Natural killer cell treated with Interleukin-12 subunit alpha and Interleukin-12 subunit beta and Interleukin-15 and Interleukin-18, amount 100 ng/mL, for 72 hours (primary cell): ENCODE results near the gene C22orf39. TPM values are rescaled to one million over a fixed set of nuclear protein-coding genes. Genes with fewer than 3 reads are reported as not detected.
A peak's percentile ranks its signal among the peaks of the same experiment; 100 is the strongest.

ENCODE experiments used
- ATAC-seq, 2 donors: fragments of 150-1000 bp; cut with Tn5 transposase in 1 of 2; sonication (Bioruptor Pico), chemical (Tn5 transposase) in 1 of 2; 2 replicates each; pipeline ENCODE4 v1.10.0; 2021
- DNase-seq: peaks from one replicate; pipeline ENCODE4 v3.0.0; 2022; ENCODE audit warnings: low spot score
- H3K27ac Mint-ChIP-seq, 2 donors: 1 replicate in 1 of 2; 2 replicates in 1 of 2; pipeline ENCODE4 v1.8.0; 2022; ENCODE audit warnings: mixed read lengths in 2 of 2, mild to moderate bottlenecking in 1 of 2, moderate library complexity in 1 of 2
- H3K27me3 Mint-ChIP-seq, 2 donors: 1 replicate in 1 of 2; 2 replicates in 1 of 2; pipeline ENCODE4 v1.8.0; 2022; ENCODE audit warnings: mixed read lengths in 2 of 2
- H3K36me3 Mint-ChIP-seq: one replicate; pipeline ENCODE4 v1.8.0; 2022; ENCODE audit warnings: mixed read lengths
- H3K4me1 Mint-ChIP-seq, 2 donors: 1 replicate in 1 of 2; 2 replicates in 1 of 2; pipeline ENCODE4 v1.8.0; 2022; ENCODE audit warnings: low read depth in 2 of 2, mixed read lengths in 2 of 2, mild to moderate bottlenecking in 1 of 2
- H3K4me3 Mint-ChIP-seq: one replicate; pipeline ENCODE4 v1.8.0; 2022; ENCODE audit warnings: mixed read lengths
- H3K9me3 Mint-ChIP-seq: 2 replicates; pipeline ENCODE4 v1.8.0; 2022; ENCODE audit warnings: mixed read lengths
- total RNA-seq, 2 donors: library from RNA; stranded (reverse); gene quantifications; one replicate each; pipeline ENCODE4 v1.2.3, GENCODE V29; 2022

Gene C22orf39
- total RNA-seq, 2 donors from 2014 or later, result 27.6 to 36.8 TPM

DNA sequence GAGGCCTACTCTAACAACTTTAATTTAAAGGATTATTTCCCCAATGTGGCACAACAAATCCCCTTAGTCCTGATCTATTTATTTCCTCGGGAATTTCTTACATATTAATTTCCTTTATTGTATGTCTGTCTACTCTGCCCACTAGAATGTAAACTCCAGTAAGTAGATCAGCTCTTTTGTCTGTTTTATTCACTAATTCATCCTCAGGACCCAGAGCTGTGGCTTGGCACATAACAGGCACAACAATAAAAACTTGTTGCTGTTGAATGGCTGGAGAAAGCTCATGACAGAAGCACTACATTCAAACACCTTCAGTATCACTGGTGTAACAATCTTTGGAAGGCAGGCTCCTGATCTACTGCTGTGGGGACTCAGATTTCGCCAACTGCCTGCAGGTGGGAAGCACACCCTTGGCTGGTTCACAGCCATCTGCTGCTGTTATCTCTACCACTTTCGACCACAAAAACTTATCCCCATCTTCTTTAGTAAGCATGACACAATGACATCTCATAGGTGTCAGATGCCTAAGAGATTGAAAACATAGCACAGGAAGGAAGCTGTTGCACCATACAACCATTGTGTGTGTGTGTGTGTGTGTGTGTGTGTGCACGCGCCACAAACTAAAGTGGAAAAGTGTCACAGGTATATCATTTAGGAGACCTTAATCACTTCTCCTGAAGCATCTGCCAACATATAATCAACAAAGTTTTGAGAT lies 27.9 kb downstream of the C22orf39 start:
- Mint-ChIP-seq H3K9me3 (no peaks in the 10 kb centered on the region), H3K36me3 (no peaks in the 10 kb centered on the region), H3K4me1 (peaks cover 75 to 79% of the 10 kb centered on the region in 2 donors), H3K27me3 (no peaks in the 10 kb centered on the region), H3K4me3 (peak overlapping the region; percentile 81), H3K27ac (peak overlapping the region; percentile 91 to 94)
- ATAC-seq (peak; percentile 95 to 96), DNase-seq (peak; percentile 73)

DNA sequence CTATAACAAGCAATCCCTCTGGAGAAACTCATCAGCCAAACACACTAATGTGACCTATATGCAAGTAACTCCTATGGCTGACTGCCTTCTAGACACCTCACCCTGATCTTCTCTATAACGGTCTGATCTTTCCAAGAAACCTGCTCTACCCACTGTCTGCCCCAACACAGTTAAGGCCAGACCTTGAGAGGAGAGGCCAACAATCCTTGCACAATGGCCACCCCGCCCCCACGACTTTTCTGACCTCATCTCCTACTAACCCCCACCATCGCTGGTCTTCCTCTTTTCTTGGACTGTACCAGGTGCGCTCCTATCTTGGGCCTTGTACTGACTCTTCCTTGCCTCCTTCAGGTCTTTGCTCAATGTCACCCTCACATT lies 28.4 kb downstream of the C22orf39 start:
- DNase-seq, result peak; percentile 68
- H3K4me3 Mint-ChIP-seq, result peak overlapping the region; percentile 81

DNA sequence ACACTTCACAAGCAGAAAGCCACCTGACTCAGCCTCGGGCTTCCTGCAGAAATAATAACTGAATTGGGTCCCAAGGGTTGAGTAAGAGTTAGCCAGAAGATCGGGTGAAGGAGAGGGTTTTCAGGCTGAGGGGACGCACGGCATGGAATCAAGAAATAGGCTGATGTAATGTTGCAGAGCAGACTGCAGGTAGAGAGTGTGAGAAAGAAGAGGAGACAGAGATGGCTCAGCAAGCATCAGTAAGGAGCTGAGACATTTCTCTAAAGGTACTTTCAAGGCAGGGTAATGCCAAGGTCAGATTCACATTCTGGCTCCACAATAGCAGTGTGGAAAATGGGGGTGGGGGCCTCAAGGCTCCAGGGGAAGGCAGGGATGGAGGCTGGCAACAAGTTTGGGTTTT lies 34.6 kb downstream of the C22orf39 start:
- no peaks in the 10 kb centered on the region for H3K27me3 Mint-ChIP-seq
- H3K4me1 Mint-ChIP-seq, result peaks cover 45 to 50% of the 10 kb centered on the region in 2 donors
- H3K36me3 Mint-ChIP-seq, result no peaks in the 10 kb centered on the region
- H3K4me3 Mint-ChIP-seq, result no peak overlapping the region
- peak overlapping the region; percentile 14 to 26 for H3K27ac Mint-ChIP-seq
- DNase-seq (no peak), ATAC-seq (no peak)
- no peaks in the 10 kb centered on the region for H3K9me3 Mint-ChIP-seq

More for the DNA sequence above, 28.4 kb downstream of the C22orf39 start:
- Mint-ChIP-seq H3K4me1 (peaks cover 72 to 79% of the 10 kb centered on the region in 2 donors), H3K9me3 (no peaks in the 10 kb centered on the region), H3K27ac (peak overlapping the region; percentile 91 to 94), H3K36me3 (no peaks in the 10 kb centered on the region), H3K27me3 (no peaks in the 10 kb centered on the region)
- ATAC-seq, result peak; percentile 59 to 80

DNA sequence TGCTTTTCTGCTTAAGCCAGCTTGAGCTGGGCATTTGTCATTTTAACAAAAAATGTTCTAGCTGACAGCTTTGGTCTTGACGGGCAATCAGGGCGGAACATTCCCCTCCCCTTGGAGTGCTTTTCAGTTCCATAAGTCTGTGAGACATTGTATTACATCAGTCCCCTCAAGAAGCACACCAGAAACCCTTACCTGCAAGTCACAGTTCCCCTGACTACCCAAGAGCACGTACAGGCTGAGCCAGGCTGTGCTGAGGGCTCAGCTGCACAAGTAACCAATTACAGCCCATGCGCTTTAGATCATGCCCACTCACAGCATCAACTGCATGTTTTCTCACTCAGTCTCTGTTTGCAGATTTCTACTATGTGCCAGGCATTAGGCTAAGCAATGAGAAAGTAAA lies 35.0 kb downstream of the C22orf39 start:
- no peaks in the 10 kb centered on the region for H3K36me3 Mint-ChIP-seq
- H3K9me3 Mint-ChIP-seq, result no peaks in the 10 kb centered on the region
- H3K4me3 Mint-ChIP-seq, result no peak overlapping the region
- no peak for DNase-seq
- peak overlapping the region; percentile 14 to 26 for H3K27ac Mint-ChIP-seq
- H3K4me1 Mint-ChIP-seq, result peaks cover 41 to 49% of the 10 kb centered on the region in 2 donors
- no peaks in the 10 kb centered on the region for H3K27me3 Mint-ChIP-seq
- no peak for ATAC-seq

DNA sequence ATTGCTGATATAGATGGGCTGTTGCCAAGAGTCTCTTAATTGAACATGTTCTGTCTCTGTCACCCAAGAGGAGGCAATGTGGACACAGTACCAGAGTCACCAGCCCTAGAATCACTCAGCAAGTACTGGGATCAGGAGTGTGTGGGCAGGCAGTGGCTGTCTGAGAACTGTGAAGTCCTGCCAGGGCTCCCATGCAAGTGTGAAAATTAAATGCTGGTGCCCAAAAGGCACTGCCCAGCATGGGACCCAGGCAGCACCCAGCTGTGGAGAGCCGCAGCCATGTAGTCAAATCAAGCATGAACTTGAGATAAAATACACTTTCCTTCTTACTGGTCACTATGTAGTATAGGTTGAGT lies 35.8 kb downstream of the C22orf39 start:
- peaks cover 36 to 44% of the 10 kb centered on the region in 2 donors for H3K4me1 Mint-ChIP-seq
- H3K36me3 Mint-ChIP-seq, result no peaks in the 10 kb centered on the region
- H3K27ac Mint-ChIP-seq, result peak overlapping the region in 1 of 2 donors; percentile 26
- H3K9me3 Mint-ChIP-seq, result no peaks in the 10 kb centered on the region
- no peak overlapping the region for H3K4me3 Mint-ChIP-seq
- no peak for DNase-seq
- H3K27me3 Mint-ChIP-seq, result no peaks in the 10 kb centered on the region
- no peak for ATAC-seq

DNA sequence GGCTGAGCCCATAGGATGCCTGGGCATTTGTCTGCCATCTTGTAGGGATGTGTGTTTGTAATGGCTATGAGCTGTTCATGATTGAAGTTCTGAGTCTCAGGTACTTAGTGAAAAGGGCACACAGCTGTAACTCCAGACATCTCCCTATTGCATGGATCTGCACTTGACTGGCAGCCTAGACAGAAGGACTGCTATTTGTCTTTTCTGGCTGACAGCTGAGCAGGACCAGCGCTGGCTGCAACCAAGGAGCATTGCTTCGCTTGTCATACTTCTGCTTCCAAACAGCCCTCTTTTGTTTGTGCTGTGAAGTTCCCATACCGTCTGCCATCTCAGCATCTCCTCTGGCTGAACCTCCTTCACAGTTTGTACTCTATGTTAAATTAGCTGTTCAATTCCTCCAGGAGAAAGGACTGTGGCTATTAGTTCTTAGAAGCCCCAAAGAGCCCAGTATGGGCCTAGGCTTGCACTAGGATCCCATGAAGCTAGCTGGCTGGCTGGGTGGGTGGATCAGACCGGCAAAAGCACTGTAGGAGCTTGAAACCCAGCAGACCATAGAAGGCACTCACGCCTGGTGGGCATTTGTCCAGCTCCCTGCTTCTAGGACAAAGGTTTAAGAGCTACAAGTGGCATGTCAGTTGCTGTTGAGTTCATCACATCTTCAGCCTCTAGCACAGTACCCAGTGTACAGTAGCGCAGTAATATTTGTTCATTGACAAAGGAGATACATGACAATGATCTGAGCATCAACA lies 36.4 kb downstream of the C22orf39 start:
- Mint-ChIP-seq H3K27me3 (no peaks in the 10 kb centered on the region), H3K27ac (peak overlapping the region in 1 of 2 donors; percentile 26), H3K4me1 (peaks cover 31 to 41% of the 10 kb centered on the region in 2 donors), H3K4me3 (no peak overlapping the region), H3K36me3 (no peaks in the 10 kb centered on the region), H3K9me3 (no peaks in the 10 kb centered on the region)
- DNase-seq, result no peak
- ATAC-seq, result no peak

DNA sequence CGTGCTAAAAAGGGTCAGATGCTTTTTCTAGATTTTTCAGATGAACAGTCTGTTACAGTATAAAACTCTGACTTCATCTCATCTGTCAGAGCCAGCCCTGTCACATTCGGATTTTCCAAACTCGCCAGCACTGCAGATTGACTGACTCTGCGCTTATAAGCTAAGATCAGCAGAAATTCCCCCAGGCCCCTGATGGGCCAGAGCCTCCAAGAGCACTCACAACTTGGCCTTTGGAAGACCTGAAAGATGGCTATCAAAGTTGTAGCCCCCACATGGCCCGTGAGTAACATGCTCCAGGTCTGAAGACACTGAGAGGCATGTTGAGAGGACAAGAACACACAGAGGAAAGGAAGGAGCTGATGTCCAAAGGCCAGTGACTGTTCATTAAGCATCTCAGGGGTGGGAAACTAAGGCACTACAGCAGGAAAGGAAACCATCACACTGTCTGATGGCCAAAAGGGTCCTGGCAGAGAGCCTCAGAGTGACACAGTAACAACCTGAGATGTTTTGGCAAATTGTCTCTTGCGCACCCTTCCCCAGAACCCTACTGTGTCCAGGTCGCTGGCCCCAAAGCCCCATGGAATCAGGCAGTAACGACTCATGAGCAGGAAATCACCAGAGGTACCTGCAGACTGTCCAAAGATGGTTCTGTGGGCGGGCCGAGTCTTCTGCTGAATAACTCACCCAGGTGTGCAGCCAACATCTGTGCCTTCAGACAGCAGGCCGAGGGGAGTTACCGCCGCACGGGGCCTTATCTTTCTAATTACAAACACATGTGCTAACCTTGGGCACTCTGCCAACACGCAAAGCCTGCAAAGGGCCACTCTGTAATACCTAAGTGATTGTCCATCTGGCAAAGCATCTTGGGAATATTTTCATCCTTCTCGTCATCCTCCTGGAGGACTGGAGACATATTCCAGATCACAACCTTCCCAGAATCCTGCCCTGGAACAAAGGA lies 39.6 kb downstream of the C22orf39 start:
- ATAC-seq, result no peak
- H3K27me3 Mint-ChIP-seq, result no peaks in the 10 kb centered on the region
- H3K4me3 Mint-ChIP-seq, result no peak overlapping the region
- H3K4me1 Mint-ChIP-seq, result peaks cover 23 to 29% of the 10 kb centered on the region in 2 donors
- peak overlapping the region in 1 of 2 donors; percentile 29 for H3K27ac Mint-ChIP-seq
- no peaks in the 10 kb centered on the region for H3K9me3 Mint-ChIP-seq
- DNase-seq, result no peak
- H3K36me3 Mint-ChIP-seq, result peaks cover 11% of the 10 kb centered on the region

DNA sequence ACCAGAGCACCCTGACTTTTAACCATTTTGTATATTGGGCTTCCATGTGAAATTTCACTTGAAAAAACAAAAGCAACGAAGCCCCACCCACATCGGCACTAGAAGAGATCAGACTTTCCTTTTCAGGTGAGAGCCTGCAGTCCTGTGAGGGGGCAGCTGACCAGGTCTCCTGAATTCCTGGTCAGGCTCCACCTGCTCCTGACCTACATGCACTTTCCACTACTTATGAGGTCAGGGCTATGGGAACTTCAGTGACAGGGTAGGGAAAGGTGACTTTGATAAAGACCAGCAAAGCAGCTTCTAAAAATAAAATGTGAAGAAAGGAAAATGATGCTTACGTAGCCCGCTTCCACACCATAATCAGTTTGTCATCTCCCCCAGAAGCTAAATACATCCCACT lies 40.7 kb downstream of the C22orf39 start:
- ATAC-seq (no peak), DNase-seq (no peak)
- Mint-ChIP-seq H3K9me3 (no peaks in the 10 kb centered on the region), H3K4me1 (peaks cover 12 to 20% of the 10 kb centered on the region in 2 donors), H3K4me3 (no peak overlapping the region), H3K27ac (peak overlapping the region in 1 of 2 donors; percentile 29), H3K36me3 (peaks cover 16% of the 10 kb centered on the region), H3K27me3 (no peaks in the 10 kb centered on the region)

DNA sequence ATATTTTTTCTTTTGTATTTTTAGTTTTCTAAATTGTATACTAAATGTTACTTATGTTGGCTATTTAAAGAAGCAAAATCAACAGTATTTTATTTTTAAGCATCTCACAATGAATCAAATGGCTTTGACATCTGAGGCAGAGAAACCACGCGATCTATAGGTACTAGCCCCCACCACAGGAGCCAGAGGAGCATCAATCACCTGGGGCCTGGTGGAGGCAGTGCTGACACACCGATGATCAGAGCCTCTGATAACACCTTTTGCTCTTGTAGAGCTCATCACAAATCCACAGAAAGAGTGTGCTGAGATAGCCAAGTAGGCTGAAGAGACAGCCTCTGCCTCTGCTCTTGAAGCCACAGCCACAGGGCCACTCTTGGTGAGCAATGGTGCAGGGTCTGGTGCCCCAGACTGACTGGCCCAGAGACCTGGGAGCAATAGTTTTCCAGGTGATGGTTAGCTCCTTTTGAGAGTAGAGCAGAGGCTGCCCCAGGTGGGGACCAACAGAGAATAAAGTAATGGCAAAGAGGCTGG lies 41.2 kb downstream of the C22orf39 start:
- Mint-ChIP-seq H3K9me3 (no peaks in the 10 kb centered on the region), H3K4me1 (peaks cover 8 to 17% of the 10 kb centered on the region in 2 donors), H3K36me3 (peaks cover 19% of the 10 kb centered on the region), H3K4me3 (no peak overlapping the region), H3K27ac (peak overlapping the region in 1 of 2 donors; percentile 29), H3K27me3 (no peaks in the 10 kb centered on the region)
- DNase-seq, result no peak
- ATAC-seq, result no peak

DNA sequence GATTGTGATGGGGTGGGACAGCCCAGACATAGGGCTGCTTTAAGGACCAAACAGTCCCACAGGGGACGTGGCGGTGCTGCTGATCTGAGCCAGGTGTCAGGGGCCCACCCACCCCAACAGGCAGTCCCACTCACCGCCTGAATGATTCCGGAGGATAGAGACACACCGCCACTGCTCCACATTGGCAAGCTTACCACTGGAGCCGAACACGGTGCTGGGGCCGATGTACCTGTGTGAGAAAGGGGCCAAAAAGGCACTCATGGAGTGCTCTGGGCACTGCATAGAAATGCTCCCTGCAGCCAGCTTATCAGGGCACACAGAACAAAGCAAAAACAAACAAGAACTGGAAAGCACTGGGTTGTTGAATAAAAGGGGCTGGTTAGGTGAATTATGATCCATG lies 41.9 kb downstream of the C22orf39 start:
- no peaks in the 10 kb centered on the region for H3K27me3 Mint-ChIP-seq
- no peaks in the 10 kb centered on the region for H3K9me3 Mint-ChIP-seq
- ATAC-seq, result no peak
- H3K27ac Mint-ChIP-seq, result peak overlapping the region in 1 of 2 donors; percentile 12
- H3K4me3 Mint-ChIP-seq, result no peak overlapping the region
- H3K36me3 Mint-ChIP-seq, result peaks cover 24% of the 10 kb centered on the region
- peaks cover 11 to 19% of the 10 kb centered on the region in 2 donors for H3K4me1 Mint-ChIP-seq
- DNase-seq, result no peak

DNA sequence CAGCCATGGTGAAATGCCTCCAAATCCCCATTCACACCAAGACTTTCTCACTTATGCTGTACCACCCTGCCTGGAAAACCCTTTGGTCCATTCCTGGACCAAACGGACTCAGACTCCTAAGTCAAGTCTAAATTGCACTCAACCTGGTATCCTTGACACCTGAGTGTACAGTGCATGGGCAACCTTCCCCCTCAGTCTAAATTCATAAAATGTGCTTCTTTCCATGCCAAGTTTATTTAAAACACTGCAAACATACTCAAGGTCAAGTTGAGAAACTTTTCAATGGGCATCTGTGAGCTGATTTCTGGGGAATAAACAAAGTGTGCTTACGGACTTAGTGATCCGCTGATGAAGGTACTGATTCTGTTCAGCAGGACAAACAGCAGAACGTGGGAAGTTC lies 42.4 kb downstream of the C22orf39 start:
- peak overlapping the region; percentile 12 to 22 for H3K27ac Mint-ChIP-seq
- no peaks in the 10 kb centered on the region for H3K9me3 Mint-ChIP-seq
- H3K36me3 Mint-ChIP-seq, result peaks cover 24% of the 10 kb centered on the region
- H3K27me3 Mint-ChIP-seq, result no peaks in the 10 kb centered on the region
- DNase-seq (no peak), ATAC-seq (no peak)
- H3K4me1 Mint-ChIP-seq, result peaks cover 11 to 22% of the 10 kb centered on the region in 2 donors
- H3K4me3 Mint-ChIP-seq, result no peak overlapping the region

DNA sequence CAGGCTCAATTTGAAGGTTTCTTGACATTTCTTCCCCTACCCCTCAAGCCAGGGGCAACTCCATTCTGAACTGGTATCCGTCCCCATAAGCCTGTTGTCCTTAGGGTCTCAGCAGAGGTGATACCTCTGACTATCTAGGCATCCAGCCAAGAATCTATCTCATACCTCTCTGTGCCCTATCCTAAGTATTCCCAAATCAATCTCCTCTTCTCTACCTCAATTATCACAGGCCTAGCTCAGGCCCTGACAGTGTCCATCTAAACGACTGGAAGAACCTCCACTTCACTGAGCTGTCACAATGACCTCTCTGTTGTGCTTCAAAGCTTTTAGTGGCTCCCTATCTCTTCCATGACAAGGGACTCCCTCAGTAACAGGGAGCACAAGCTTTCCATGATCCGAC lies 42.8 kb downstream of the C22orf39 start:
- ATAC-seq (no peak), DNase-seq (no peak)
- no peaks in the 10 kb centered on the region for H3K9me3 Mint-ChIP-seq
- no peak overlapping the region for H3K4me3 Mint-ChIP-seq
- H3K4me1 Mint-ChIP-seq, result peaks cover 11 to 19% of the 10 kb centered on the region in 2 donors
- H3K27me3 Mint-ChIP-seq, result no peaks in the 10 kb centered on the region
- peak overlapping the region; percentile 12 to 22 for H3K27ac Mint-ChIP-seq
- H3K36me3 Mint-ChIP-seq, result peaks cover 24% of the 10 kb centered on the region

DNA sequence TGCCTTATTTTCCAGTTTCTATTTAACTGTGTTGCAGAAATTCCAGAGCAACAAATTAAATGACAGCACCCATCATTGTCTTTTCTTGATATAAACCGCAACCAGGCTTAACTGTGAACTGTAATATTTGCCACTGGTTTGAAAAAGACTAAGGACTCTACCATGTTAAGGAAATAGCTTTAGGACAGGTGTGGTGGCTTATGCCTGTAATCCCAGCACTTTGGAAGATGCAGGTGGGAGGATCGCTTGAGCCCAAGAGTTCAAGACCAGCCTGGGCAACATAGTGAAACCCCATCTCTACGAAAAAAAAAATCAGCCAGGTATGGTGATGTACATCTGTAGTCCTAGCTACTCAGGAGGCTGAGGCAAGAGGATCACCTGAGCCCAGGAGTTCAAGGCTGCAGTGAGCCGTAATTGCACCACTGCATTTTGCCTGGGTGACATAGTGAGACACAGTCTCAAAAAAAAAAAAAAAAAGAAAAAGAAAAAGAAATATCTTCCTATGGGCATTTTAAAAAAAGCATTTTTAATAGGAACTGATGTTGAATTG lies 44.8 kb downstream of the C22orf39 start:
- no peak overlapping the region for H3K4me3 Mint-ChIP-seq
- ATAC-seq (no peak), DNase-seq (no peak)
- peaks cover 11 to 24% of the 10 kb centered on the region in 2 donors for H3K4me1 Mint-ChIP-seq
- peak overlapping the region in 1 of 2 donors; percentile 61 for H3K27ac Mint-ChIP-seq
- H3K9me3 Mint-ChIP-seq, result no peaks in the 10 kb centered on the region
- no peaks in the 10 kb centered on the region for H3K27me3 Mint-ChIP-seq
- peaks cover 24% of the 10 kb centered on the region for H3K36me3 Mint-ChIP-seq
